GM19239 (cell line): Measurements from ENCODE around the gene WDR36.

Source experiments
- DNase-seq: peaks from one replicate; pipeline ENCODE4 v3.0.0; 2011; ENCODE audit warnings: low spot score; ENCODE audit not compliant: insufficient read length
- FAIRE-seq: peaks from 2 replicates; lab custom pipeline; 2011; peaks lifted over from hg19 to GRCh38; lab: Jason Lieb, UNC

WDR36 gene

DNA sequence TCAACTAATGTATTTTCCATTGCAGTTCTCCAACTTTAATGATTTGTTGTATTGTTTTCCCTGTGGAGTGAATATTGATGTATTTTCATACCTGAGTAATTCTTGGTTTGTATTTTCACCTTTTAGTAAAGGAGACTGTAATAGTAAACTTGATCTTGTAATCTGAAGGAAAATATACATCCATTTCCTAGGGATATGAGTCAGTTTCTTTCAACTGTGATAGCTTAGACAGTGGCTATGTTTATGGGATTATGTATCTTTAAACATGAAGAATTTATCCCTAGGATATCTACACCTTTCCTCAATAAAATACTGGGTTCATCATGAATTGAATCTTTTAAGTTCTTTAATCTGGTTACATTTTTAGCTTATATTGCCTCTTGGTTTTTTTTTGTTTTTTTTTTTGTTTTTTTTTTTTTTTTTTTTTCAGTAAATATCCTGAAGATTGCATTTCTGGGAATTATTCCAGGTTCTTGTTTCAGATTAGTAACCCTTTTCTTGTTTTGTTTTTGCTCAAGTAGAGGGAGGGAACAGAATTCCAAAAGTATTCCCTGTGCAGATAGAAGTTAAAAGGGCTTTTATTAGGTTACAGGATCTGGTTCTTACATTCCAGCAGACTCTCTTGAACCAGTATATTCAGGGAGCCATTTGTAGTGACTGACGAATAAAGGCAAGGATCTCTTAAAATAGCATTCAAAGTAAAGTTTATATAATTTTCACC is 7.1 kb downstream of the WDR36 start:
- no peak for FAIRE-seq
- DNase-seq, result no peak

DNA sequence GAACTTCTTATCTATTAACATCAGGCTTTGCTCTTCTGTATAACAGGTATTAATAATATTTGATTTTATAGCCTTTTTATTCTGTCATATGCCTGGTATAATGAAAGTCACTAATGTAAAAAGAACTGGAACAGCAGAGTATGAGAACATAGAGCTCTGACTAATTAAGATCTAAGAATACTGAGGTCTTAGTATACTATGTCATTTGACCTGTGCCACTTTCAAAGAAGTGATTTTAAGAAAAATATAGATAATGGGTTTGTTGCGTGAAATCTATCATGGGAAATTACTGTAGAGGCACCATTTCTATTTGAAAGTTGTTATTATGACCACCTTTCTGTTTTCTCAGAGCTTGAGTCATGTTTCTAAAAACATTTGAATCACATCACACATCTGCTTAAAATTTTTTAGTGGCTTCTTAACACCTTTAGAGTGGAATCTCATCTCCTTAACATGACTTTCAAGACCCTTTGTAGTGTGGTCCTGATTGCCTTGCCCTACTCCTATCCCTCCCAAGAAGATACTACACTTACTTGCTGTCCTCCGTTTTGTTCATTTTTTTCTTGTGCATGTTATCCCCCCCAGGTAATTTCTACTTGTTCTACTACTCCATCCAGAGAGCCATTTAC is 14.3 kb downstream of the WDR36 start:
- DNase-seq, result no peak
- FAIRE-seq, result no peak

DNA sequence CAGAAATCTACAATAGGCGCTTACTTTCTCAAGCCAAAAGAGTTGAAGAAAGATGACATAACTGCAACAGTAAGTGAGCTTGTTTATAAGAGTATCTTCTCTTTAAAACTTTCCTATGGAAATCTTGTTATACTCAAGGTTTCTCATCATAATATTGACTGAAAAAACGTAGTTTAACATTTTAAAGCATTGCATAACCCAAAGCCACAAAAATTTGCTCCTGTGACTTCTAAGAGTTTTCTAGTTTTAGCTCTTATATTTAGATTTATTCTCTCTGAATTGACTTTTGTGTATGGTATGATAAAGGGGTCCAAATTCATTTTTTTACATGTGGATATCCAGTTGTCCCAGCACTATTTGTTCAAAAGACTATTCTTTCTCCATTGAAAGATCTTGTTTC is 15.2 kb downstream of the WDR36 start:
- peak; percentile 28 for FAIRE-seq
- no peak for DNase-seq

DNA sequence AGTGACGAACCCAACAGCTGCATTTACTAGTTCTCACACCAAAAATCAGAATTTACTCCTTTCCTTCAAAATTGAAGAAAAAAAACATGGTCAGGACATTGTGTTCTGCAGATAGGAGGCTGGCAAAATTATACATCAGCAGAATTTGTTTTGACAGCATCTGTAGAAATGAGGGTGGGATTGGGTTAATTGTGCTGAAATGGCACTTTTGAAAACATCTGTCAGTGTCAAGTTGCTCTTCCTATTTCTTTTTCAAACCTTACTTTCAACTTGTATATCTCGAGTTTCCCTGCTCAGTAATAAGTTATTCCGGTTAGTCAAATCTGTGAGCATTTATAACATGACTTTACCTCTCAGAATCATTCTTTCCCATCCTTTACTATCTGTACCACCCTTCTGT is 19.8 kb downstream of the WDR36 start:
- DNase-seq, result no peak
- no peak for FAIRE-seq

DNA sequence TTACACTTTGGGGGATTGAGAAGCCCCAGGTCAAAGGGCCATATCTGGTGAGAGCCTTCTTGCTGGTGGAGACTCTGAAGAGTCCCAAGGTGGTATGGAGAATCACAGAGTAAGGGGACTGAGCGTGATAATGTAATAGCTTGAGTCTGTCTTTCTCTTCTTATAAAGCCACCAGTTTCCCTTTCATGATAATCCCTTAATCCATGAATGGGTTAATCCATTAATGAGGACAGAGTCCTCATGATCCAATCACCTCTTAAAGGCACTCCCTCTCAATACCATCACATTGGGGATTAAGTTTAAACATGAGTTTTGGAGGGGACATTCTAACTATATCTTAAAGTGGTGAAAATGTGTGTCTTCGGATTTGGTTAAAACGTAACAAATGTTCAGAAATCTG is 21.5 kb downstream of the WDR36 start:
- FAIRE-seq (no peak), DNase-seq (no peak)

DNA sequence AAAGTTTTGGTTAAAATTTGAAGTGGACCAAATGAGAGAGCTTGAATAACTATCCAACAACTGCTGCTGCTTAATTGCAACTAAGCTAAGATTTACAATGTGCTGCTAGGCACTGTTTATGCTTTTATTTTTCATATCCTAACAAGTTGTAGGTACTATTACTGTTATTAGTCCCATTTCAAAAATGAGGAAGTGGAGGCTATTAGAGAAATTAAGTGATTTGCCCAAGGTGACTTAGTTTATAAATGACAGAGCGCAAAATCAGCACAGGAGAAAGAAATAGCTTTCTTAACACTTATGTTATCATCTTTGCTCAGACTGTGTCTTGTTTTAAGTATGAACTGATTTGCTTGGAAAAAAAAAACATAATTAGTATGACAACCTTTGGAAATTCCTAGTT is 23.1 kb downstream of the WDR36 start:
- no peak for FAIRE-seq
- no peak for DNase-seq

DNA sequence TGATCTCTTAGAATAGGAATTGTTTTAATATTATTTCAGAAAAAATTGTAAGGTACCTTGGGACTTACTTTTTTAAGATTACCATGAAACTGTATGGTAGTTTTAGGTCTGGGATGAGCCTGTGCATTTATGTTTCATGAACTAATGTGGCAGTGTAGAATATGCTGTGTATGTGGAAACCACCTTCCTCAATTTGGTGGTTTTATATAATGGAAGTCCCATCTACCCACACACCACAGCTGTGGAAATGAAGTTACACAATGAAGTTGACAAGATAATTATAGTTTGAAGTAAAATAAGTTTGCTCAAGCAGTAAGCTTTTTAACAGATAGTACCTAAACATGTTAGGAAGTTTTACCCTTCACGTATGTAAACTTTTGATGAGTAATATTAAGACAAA is 24.4 kb downstream of the WDR36 start:
- DNase-seq, result no peak
- FAIRE-seq, result no peak

DNA sequence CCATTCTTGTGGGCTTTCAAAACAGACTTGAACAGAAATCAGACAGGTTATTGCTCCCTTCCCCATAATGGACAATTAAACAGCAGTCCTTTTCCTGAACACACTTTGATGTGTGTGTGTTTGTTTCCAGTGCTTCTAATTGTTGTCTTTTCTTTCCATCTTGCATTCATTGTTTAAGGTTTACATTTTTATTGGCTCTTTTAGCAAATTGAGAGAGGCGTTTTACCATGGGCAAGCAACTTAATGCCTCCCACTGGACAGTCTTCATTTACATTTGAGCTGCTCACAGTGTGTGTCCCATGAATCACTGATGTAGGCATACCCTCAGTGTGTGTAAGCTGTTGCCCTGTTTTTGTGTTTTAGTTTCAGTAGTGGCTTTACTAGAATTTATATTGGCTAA is 25.0 kb downstream of the WDR36 start:
- DNase-seq (no peak), FAIRE-seq (no peak)

DNA sequence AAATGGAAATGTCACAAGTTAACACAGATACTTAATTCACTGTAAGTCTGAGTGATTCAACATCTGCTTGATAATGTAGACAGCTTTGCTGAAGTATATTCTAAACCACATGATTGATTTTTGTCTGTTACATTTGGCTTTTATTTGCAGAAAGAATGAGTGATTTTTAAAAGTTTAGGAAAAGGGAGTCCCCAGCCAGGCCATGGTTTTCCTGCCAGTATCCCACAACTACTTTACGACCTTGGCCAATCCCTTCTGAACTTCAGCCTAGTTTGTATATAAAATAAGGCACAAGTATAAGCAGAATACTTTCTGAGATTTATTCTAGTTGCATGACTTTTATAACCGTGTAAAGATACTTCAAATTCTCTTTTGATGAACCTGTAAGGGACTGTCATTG is 27.1 kb downstream of the WDR36 start:
- no peak for FAIRE-seq
- DNase-seq, result no peak

DNA sequence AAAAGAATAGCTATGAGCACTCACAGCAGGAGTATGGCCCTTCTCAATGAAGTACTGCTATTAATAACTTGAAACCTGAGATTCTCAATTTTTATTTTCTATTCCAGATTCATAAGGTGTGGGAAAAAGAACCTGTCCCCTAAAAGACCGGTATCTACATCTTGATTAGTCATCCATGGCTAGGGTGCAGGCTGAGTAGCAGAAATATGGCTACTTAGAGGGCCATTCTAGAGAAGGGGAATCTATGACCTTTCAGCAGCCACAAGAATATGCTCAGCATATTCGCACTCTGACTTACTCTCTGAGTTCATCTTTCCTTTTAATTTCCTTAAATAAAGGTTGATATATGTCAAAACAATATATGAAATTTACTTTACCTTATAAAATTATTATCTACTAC is 27.7 kb downstream of the WDR36 start:
- FAIRE-seq (no peak), DNase-seq (no peak)

DNA sequence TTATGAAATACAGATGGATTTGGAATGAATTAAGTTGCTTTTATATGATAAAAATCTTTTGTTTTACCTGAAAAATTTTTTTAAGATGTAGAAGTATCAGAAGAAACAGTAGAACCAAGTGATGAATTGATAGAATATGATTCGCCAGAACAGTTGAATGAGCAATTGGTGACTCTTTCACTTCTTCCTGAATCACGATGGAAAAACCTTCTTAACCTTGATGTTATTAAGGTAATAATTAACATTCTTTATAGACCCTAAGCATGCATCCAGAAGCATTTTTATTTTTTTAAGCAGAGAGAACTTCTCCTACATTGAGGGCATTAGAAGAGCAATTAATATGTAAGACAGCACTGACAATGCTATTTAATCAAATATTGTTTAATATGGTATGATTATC is 28.8 kb downstream of the WDR36 start:
- FAIRE-seq (no peak), DNase-seq (no peak)

DNA sequence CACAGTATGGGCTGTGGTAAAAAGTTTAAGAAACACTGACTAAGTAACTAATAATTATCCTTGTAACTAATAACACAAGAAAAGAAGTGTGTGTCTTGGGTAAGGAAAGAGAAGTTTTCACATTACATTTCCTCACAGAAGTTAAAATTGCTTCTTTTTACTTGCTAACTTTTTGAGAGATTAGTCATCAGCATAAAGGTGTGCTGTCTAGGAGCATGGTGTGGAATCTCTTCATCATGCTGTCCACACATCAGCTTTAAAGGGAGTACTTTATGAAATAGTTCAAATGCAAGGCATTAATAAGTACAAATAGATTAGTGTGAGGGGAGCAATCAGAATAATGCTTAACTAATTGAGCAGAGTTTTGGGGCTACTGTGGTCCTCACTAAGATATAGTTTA is 29.8 kb downstream of the WDR36 start:
- no peak for FAIRE-seq
- no peak for DNase-seq

DNA sequence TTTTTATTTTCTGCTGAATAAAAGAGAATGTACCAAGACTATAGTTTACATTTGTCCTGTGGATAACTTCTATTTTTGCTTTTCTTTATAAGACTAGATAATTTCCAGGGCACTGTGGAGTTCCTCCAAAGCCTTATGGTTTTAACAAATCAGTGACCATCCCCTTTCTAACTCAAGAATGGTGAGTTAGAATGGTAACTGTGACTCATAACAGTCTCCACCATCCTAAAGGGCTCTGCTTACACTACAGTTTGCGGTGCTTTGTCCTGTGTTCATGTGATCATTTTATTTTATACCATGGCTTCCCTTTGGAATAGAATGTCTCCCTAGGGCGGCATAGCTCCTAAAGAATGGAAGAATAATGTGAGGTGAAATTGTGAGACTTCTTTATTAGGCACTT is 30.2 kb downstream of the WDR36 start:
- DNase-seq (no peak), FAIRE-seq (no peak)

DNA sequence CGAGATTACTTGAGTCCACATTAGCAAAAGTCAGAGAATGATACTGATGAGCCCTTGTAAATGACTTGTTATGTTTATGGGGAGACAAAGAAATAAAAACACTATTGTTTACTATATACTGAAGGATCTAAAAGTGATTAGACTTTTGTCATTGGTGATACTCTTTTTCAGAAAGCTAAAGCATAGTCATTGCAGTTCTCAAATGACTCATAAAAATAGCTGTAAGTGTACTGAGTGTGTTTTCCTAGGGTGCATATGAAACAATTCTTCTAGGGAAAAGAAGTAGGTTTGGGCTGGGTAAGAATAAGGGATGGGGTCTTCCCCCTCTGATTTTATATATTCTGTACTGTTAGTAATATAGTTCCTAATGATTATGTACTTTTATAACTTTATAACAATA is 32.6 kb downstream of the WDR36 start:
- DNase-seq, result no peak
- no peak for FAIRE-seq

DNA sequence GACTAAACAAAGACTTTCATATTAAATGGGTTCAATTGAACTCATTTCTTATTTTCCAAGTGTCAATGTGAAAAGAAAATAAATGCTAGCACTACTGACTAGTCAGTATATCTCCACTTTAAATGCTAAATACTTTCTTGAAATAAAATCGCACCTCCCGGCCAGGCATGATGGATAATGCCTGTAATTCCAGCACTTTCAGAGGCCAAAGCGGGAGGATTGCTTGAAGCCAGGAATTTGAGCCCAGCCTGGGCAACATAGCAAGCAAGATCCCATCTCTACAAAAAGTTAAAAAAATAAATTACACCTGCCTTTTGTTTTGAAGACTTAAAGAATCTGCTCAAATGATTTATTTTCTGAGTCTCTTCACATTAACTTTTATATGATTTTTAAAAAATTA is 34.7 kb downstream of the WDR36 start:
- DNase-seq (no peak), FAIRE-seq (no peak)

DNA sequence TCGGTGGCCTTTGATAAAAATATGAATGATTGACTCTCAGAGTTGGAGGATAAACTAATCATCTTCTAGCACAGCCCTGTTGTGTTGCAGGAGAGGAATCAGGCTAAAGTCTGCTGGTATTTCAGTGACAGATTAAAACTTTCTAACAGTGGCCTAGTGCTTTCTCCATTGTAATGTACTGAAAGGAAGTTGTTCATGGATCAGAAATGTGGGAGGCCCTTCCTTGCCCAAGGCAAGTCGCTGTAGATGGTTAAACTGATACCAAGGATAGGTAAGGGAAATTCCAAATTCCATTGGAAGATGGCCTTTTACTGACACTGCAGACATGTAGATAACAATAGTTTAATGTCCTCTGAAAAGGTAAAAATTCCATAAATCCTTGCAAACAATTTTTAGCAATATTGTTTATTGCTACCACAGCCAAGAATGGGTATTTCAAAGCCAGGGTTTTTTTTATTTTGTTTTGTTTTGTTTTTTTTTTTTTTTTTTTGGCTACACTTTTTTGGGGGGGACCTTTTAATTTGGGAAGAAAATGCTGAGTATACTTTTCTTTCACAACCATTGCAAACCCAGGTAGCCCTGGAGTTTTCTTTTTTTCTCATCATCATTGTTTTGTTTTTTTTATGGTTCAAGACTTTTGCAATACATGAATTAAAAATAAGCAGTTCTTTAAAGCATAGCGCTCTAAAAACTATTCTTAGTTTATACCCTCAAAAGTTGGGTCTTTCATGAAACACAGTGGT is 35.5 kb downstream of the WDR36 start:
- no peak for FAIRE-seq
- DNase-seq, result no peak

DNA sequence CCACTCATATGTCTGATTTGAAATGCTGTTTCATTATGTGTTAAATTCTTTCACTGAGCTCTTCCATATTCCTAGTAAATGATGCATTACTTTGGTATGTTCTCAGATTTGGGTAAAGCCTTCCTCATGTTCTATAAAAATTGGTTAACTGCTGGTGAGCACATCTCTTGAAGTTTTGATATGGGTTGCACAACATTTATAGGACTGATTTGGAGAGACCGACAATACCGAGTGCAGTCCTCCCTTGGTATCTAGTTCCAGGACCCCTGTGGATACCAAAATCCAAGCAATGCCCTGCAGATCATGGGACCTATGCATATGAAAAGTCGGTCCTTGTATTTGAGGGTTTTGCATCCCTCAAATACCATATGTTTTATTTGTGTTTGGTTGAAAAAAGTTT is 37.8 kb downstream of the WDR36 start:
- DNase-seq (no peak), FAIRE-seq (no peak)

DNA sequence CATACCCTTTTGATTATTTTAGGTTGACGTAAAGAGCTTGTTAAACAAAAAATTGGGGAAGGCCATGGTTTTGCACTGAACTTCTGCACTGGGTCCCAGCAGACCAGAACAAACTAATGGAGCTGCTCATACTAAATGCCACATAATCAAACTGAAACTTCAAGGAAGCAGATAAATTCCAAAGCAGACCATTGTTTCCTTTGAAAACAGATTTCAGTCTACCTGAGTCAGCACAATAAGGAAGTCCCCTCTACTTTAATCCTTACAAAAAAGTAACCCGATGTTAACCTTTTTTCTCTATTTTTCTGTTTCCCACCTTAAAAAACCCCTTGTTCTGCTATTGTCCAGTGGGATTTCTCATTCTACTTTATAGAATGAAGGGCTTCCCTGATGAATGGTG is 39.2 kb downstream of the WDR36 start:
- no peak for DNase-seq
- FAIRE-seq, result no peak

DNA sequence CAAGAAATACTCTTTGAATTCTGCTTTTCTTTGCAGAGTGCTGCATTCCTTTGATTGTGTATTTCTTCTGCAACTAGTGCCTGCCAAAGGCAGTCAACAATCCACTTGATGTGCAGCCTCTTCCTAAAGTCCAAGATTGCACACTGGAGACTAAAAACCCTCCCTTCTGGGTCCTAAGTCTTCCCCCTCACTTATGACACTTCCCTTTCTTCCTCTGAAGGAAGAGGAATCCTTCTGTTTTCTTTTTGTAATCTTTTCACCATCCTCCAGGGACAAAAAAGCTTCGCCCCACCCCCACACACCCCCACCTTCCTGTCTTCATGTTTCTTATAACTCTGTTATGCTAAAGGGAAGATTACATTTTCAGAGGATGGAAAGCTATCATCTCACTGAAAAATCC is 39.9 kb downstream of the WDR36 start:
- DNase-seq (no peak), FAIRE-seq (no peak)

DNA sequence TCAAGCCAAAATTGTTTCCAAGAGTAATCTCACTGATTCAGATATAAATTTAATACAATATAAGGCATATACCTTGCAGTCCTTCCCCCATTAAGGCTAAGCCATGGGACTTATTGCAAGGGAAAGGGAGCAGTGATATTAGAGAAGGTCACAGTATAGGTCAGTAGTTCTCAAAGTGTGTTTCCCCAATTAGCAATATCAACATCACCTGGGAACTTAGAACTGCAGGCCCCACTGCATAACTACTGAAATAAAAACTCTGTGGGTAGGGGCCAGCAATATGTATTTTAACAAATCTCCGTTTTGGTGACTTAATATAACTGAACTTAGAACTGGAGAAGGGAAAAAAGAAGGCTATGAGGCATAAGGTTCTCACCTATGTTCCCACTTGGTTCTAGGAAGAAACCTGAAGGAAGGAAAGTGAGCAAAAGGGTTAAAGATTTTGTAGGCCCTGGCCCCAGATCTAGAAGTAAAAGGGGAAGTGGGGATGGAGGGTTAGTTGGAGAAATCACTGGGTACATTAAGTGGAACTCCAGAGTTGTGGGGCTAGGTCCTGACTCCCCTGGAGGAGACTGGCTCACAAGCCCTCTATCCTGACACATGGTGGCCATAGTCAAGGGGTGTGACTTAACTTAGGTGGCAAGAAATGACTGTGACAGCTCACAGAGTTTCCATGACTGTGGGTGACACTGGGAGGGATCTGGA is 40.7 kb downstream of the WDR36 start:
- FAIRE-seq (no peak), DNase-seq (no peak)

DNA sequence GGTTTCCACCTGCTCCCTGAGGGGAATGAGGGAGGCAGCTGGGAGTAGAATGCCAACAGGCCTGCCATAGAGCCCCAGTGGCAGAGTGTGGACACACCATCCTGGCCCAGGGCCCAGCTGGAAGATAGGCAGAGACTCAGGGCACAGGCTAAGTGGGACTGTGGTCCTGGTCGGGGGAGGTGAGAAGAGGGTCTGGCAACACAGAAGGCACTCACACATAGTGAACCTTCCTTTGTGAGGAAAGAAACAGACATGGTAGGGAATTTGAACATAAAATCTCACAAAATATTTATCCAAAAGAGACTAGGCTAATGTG is 41.2 kb downstream of the WDR36 start:
- DNase-seq, result no peak
- no peak for FAIRE-seq
